Testis (tissue), 2 donors: ENCODE data around the gene CACNB3.

Source experiments
- POLR2A ChIP-seq: fragments of 450-650 bp; IDR thresholded peaks from one replicate; pipeline ENCODE4 v1.6.1; 2017; ENCODE audit warnings: antibody characterized with exemption, mild to moderate bottlenecking, moderate library complexity
- TF ChIP-seq, protein P1 (sequence below), 3 experiments: fragments of 450-650 bp in 2 of 3; fragments of 200-600 bp in 1 of 3; sonication (generic) in 1 of 3; IDR thresholded peaks; one replicate each; pipeline ENCODE4 v1.5.1; 2016 to 2019; ENCODE audit warnings: antibody characterized with exemption in 3 of 3, mild to moderate bottlenecking in 2 of 3, moderate library complexity in 1 of 3

GRCh38 chr12:48828841-48829575 is 10.7 kb downstream of the CACNB3 start:
- TF ChIP-seq POLR2A, result no peak
- TF ChIP-seq, protein P1, sequence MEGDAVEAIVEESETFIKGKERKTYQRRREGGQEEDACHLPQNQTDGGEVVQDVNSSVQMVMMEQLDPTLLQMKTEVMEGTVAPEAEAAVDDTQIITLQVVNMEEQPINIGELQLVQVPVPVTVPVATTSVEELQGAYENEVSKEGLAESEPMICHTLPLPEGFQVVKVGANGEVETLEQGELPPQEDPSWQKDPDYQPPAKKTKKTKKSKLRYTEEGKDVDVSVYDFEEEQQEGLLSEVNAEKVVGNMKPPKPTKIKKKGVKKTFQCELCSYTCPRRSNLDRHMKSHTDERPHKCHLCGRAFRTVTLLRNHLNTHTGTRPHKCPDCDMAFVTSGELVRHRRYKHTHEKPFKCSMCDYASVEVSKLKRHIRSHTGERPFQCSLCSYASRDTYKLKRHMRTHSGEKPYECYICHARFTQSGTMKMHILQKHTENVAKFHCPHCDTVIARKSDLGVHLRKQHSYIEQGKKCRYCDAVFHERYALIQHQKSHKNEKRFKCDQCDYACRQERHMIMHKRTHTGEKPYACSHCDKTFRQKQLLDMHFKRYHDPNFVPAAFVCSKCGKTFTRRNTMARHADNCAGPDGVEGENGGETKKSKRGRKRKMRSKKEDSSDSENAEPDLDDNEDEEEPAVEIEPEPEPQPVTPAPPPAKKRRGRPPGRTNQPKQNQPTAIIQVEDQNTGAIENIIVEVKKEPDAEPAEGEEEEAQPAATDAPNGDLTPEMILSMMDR (IDR thresholded peaks at IDR 0.05), result no peak
